ENCODE measurements around the gene TJP3.

The TJP3 gene

GRCh38 chr19:3691372-3691716, 16.8 kb upstream of the TJP3 start:
- no peak for DNase-seq

DNA sequence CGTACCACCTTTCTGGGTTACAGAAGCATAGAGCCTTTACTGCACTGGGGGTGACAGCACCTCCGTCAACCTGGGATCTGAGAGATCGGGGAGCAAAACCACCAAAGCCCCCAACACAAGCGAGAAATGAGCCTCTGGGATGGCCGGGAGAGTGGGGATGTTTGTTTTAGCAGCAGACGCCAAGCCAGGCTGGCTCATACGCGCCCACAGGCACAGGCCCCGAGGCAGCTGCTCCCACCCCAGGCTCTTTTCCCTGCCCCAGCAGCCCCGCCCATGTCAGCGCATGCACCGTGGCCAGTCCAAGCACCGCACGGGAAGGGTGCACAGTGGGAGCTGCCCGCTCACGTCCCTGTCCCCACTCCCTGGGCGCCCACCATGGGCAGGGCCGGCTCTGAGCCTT, 16.5 kb upstream of the TJP3 start:
- no peak for DNase-seq

- no peak for DNase-seq
These were observed 15.8 kb upstream of the TJP3 start for GRCh38 chr19:3692141-3693024.

GRCh38 chr19:3693025-3693925, 14.9 kb upstream of the TJP3 start:
- no peak for DNase-seq

- no peak for DNase-seq
These were observed 13.6 kb upstream of the TJP3 start for GRCh38 chr19:3694361-3695123.

DNA sequence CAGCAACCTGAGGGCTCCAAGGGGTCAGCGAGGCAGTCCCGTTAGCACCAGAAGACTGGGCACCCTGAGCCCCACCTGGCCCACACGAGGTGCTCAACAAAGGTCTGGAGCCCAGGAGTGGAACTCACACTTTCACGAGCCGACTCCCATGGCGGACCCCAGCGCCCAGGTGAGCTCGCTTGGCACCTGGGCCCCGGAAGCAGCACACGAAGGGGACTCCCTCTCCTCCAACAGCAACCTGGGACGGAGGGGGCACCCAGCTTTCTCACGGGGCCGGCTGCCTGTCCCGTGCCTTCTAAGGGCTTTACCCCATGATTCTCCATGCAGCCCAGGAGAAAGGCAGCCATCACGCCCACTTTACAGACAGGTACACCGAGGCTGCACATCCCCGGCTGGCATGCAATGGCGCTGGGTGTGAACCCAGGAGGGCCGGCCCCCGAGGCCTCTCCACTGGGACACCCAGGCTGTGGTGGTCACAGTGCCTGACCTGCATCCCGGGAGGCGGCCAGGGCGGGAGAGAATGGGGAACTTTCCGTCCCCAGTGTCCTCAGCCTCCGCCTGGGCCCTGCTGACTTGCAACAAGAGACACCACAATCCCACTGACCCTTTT, 13.0 kb upstream of the TJP3 start:
- no peak for DNase-seq

DNA sequence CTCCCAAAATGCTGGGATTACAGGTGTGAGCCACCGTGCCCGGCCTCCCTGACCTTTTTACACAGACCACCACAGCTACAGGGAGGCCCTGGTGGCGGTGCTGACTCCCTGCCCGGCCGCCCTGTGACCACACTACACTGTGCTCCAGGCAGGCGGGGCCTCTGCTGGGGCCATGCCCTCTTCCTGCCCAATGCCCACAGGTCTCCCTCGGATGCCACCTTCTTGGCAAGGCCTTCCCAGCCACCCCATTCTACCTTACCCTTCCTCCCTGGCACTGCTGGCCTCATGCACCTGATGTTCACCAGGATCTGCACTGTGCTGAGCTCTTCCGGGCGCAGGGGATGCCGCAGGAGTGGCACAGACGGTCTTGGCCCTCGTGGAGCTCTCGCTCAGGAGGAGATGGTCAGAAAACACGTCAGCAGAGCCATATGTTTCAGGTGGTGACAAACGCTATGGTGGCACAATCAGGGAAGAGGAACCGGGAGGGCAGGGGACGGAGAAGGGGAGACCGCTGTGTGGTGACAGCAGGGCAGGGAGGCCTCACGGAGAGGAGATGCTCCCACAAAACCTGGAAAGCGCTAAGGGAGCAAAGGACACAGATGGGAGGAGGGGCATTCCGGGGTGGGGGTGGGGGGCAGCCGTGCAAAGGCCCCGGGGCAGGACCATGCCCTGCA, 12.1 kb upstream of the TJP3 start:
- no peak for DNase-seq

GRCh38 chr19:3696660-3696995, 11.6 kb upstream of the TJP3 start:
- no peak for DNase-seq

DNA sequence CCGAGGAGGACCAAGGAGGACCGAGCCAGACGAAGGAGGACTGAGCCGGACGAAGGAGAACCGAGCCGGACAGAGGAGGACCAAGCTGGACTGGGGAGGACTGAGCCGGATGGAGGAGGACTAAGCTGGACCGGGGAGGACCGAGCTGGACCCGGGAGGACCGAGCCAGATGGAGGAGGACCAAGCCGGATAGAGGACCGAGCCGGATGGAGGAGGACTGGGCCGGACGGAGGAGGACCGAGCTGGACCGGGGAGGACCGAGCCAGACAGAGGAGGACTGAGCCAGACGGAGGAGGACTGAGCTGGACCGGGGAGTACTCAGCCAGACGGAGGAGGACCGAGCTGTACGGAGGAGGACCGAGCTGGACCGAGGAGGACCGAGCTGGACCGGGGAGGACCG, 11.1 kb upstream of the TJP3 start:
- DNase-seq = no peak

DNA sequence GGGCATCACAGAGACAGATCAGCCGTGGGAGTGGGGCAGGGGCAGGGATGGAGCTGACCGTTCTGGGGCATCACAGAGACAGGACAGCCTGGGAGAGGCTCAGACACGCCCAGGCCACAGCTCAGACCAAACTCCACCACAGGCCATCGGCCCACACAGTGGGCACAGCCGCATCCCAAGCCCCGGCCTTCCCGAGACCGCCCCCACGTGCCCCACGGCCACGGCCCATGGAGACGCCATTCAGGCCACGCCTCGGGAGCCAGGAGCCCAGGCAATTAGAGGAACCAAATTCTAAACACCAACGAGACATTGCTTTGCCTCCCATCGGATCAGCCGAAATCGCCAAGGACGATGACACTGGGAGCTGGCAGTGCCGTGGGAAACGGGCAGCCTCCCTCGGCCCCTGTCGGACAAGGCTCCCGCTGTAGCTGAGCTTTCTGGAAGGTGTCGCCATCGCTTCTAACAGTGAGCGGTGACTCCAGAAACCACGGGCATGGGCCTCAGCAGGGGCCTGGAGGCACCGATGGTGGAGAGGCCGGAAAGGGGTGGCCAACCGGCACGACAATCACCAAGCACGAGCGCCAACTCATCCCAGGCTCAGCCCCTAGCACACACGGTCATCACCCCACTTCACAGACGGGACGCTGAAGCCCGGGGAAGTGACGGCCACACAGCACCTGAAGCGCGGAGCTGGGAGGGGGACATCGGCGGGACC, 10.4 kb upstream of the TJP3 start:
- DNase-seq = no peak

GRCh38 chr19:3698386-3698950, 9.7 kb upstream of the TJP3 start:
- no peak for DNase-seq

GRCh38 chr19:3698974-3699740, 9.0 kb upstream of the TJP3 start:
- DNase-seq = peak in 1 of 2 experiments; percentile 14

GRCh38 chr19:3699741-3700241, 8.4 kb upstream of the TJP3 start:
- DNase-seq = no peak

GRCh38 chr19:3700242-3701032, 7.7 kb upstream of the TJP3 start, which contains the start of gene PIP5K1C:
Gene PIP5K1C (minus strand): TSS chr19:3700468. CDS start chr19:3700390, 78 bp downstream.
- peak in 1 of 2 experiments; percentile 88 for DNase-seq

DNA sequence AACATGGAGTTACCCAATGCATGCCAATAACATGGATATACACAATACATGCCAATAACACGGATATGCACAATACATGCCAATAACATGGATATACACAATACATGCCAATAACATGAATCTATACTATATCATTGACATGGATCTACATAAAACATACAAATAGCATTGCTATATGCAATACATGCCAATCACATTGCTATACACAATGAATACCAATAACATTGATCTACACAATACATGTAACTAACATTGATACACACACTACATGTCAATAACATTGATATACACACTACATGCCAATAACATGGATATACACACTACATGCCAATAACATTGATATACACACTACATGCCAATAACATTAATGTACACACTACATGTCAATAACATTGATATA, 7.0 kb upstream of the TJP3 start:
- DNase-seq = no peak

GRCh38 chr19:3707868-3708206, 347 bp upstream of the TJP3 start:
- no peak for DNase-seq

- DNase-seq = peak; percentile 50 to 53
These were observed 2.2 kb downstream of the TJP3 start for GRCh38 chr19:3710265-3710812.

DNA sequence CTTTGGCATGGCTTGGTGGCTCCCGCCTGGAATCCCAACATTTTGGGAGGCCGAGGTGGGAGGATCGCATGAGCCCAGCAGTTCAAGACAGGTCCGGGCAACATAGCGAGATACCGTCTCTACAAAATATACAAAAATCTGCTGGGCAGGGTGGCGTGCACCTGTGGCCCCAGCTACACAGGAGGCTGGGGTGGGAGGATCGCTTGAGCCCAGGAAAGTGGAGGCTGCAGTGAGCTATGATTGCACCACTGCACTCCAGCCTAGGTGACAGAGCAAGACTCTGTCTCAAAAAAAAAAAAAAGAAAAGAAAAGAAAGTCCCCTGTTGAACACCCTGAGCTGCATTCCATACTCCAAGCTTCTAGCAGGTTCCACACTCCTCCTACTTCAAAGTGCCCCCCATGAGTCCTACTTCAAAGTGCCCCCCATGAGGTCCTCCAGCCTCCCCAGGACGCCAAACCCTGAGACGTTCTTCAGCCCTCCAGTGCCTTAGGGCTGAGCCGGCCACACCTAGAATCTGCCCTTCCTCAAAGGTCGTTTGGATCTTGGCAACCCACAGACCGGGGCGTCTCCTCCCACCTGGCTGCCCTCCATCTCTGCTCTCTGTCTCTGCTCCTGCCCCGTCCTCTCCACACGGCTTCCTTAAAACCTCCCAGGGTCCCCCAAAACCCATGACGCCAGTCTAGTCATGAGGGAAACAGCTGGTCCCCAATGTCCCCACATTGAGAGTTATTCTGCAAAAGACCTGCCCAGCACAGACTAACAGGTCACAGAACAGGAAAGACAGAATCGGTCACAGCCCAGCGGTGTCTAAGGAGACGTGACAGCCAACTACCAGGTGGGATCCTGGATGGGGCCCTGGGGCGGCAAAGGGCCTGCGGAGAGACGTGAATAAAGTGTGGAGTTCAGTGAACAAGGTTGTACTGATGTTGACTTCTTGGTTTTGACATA, 4.8 kb downstream of the TJP3 start:
- DNase-seq = peak in 1 of 2 experiments; percentile 12

All from NCI-H526 (cell line).